ENCODE data around the gene TRMO.

Gene TRMO

GRCh38 chr9:97858826-97859225 is 63.5 kb downstream of the TRMO start:
- DNase-seq (ENCODE audit: low spot score), result no peak

- DNase-seq (ENCODE audit: low spot score), result no peak
Observed at GRCh38 chr9:97858393-97858713, 63.9 kb downstream of the TRMO start.

- DNase-seq (ENCODE audit: low spot score), result no peak
Observed at GRCh38 chr9:97857606-97858392, 64.5 kb downstream of the TRMO start.

- DNase-seq (ENCODE audit: low spot score), result no peak
Observed at GRCh38 chr9:97856857-97857605, 65.3 kb downstream of the TRMO start.

- DNase-seq (ENCODE audit: low spot score), result no peak
Observed at GRCh38 chr9:97855899-97856298, 66.4 kb downstream of the TRMO start.

- no peak for DNase-seq (ENCODE audit: low spot score)
Observed at GRCh38 chr9:97855486-97855875, 66.8 kb downstream of the TRMO start.

GRCh38 chr9:97854696-97855485 is 67.4 kb downstream of the TRMO start:
- no peak for DNase-seq (ENCODE audit: low spot score)

Measured in kidney tubule cell (primary cell).